HG03135 (cell line): ENCODE results near the gene LRRC10B.
"Not testable (repeated sequence)": the region's sequence is repeated elsewhere in the genome, so short reads cannot be mapped to it uniquely, and the experiment has no call there.

Source experiments
- ATAC-seq: cut with Tn5 transposase; IDR thresholded peaks from one replicate; pipeline ENCODE4 v1.9.1; 2021; ENCODE audit warnings: mild to moderate bottlenecking, moderate library complexity; ENCODE audit not compliant: unreplicated experiment

LRRC10B gene

GRCh38 chr11:61507962-61508861 is at the start of gene LRRC10B:
Gene LRRC10B (plus strand): TSS chr11:61508749. CDS start chr11:61508999, 250 bp downstream.
- no peak for ATAC-seq

DNA sequence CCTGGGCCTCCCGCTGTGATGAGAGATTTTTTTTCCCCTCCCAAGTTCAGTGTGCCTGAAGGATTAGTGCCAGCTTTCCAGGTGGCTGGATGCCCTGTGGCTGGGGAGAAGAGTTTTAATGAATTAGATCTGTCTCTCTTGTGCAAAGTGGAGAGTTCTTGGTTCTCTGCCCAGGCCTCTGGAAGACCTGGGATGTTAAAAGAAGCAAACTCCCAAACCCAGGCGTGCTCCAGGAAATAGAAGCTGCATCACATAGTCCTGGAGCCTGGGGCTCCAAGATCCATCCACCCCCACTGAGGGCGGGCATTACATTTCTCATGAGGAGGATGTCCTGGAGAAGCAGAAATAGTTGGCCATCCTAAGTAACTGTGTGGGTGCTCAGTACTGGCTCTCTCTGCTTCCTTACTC is 48.1 kb upstream of the LRRC10B start:
- no peak for ATAC-seq

DNA sequence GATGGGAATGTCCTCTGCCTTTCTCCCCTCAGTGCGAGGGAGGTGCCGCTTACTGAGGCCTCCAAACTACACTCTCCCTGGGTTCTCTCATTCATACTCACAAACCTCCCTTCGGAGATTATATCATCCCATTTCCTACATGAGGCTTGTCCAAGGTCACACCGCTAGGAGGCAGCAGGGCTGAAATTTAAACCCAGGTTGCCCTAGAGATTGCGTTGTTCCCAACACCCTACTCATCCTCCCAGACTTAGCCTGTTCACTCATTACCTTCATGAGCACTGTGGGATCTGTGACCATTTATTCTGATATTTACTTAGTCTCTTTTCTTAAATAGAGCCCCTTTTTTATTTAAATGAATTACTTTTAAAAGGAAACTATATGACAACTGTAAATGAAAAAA is 47.6 kb upstream of the LRRC10B start:
- no peak for ATAC-seq

DNA sequence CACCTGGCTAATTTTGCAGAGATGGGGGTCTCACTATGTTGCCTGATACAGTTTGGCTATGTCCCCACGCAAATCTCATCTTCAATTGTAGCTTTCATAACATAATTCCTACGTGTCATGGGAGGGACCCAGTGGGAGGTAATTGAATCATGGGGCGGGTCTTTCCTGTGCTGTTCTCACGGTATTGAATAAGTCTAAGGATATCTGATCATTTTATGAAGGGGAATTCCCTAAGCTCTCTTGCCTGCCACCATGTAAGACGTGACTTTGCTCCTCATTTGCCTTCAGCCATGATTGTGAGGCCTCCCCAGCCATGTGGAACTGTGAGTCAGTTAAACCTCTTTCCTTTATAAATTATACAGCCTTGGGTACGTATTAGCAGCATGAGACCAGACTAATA is 40.9 kb upstream of the LRRC10B start:
- ATAC-seq, result not testable (repeated sequence)

DNA sequence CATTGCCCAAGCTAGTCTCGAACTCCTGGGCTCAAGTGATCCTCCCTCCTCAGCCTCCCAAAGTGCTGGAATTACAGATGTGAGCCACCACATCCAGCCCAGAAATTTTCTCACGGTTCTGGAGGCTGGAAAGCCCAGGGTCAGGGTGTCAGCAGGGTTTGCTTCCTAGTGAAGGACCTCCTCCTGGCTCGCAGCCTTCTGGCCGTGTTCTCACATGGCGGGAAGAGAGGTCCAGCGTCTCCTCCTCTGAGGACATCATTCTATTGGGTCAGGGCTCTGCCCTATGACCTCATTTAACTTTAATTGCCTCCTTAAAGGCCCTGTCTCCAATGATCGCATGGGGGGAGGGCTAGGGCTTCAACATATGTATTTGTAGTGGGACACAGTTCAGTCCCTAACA is 40.5 kb upstream of the LRRC10B start:
- no peak for ATAC-seq

DNA sequence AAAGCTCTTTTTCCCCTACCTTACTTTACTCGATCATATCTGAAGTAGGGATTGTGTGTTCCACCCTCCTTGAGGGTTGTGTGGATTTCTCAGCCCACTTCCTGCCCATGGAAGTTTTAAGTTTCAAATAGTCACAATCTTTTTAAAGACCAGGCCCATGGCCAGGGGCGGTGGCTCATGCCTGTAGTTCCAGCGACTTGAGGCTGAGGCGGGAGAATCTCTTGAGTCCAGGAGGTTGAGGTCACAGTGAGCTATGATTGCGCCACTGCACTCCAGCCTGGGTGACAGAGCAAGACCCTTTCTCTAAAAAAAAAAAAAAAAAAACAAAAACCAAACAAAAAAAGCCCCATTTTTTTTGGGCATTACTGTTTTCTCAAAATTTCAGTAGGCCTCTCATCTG is 36.3 kb upstream of the LRRC10B start:
- ATAC-seq, result no peak

DNA sequence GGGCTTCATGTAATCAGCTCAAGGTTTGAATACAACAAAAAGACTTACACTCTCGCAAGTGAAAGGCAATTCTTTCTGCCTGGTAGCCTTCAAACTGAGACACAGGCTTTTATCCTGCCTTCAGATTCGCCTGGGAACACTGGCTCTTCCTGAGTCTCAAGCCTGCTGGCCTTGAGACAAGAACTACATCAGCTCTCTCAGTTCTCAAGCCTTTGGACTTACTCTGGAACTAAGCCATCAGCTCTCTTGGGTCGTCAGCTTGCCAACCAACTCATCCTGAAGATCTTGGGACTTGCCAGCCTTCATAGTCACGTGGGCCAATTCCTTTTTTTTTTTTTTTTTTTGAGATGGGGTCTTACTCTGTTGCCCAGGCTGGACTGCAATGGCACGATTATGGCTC is 35.7 kb upstream of the LRRC10B start:
- no peak for ATAC-seq

DNA sequence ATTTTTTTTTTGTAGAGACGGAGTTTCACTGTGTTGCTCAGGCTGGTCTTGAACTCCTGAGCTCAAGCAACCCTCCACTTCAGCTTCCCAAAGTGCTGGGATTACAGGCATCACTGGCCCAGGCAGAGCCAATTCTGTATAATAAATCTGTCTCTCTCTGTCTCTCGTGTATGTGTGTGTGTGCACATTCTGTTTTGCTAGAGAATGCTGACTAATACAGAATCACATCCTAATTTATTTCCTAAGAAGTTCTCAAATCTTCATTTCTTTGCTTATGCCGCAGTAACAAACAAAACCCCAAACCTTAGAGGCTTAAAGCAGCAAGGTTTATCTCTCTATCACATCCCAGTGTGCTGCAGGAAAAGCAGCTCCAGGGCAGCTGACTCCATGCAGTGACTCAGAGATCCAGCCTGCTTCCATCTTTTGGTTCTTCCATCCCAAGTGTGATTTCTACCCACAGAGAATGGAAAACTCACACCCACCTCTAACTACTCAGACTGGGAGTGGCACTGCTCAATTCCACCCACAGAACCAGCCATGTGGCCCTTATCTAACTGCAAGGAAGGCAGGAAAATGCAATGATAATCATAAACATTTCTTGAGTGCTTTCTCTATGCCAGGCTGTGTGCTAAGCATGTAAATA is 35.1 kb upstream of the LRRC10B start:
- ATAC-seq, result no peak

GRCh38 chr11:61474013-61474643 is 34.4 kb upstream of the LRRC10B start:
- ATAC-seq, result no peak

- ATAC-seq, result no peak
Observed at GRCh38 chr11:61475433-61475832, 33.1 kb upstream of the LRRC10B start.

DNA sequence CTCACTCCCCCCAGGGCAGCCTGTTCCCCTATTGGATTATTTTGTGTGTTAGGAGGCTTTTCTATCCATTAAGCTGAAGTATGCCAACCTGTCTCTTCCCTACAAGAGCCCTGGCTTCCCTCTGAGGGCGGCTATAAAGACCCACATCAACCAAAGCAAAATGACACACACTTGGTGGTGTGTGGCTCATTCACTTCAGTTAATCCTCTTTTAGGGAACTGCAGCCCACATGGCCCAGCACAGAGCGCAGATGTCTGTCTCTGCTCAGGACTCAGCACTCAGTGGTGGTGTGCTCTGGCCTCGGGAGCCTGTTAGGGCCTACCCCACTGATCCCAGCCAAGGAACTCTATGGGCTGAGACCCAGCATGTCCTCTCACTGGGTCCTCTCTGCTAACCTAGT is 32.2 kb upstream of the LRRC10B start:
- ATAC-seq, result no peak

- no peak for ATAC-seq
Observed at GRCh38 chr11:61477126-61477525, 31.4 kb upstream of the LRRC10B start.

GRCh38 chr11:61477727-61478148 is 30.8 kb upstream of the LRRC10B start:
- ATAC-seq, result no peak

DNA sequence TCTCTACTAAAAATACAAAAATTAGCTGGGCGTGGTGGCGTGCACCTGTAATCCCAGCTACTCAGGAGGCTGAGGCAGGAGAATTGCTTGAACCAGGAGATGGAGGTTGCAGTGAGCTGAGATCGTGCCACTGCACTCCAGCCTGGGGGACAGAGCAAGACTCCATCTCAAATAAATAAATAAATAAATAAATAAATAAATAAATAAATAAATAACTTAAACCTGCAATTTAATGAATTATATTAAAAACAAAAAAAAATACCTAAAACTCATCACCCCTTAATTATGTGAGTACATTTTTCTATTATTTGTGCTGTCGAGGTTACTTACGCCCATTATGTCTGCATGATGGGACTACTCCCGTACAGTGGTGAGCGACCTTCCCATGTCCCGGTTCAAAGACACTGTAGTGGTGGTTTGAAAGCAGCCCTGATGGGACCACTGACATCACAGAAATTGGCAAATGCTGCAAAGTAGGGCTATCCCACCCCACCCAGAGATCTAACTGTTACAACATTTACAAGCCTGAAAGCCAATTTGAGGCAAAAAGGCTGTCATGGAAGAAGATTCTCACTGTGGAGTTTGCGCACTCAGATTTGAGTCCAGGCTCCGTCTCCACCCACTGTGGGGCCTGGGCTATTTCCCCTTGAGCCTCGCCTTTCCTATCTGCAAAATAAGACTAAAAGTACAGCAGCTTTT is 29.0 kb upstream of the LRRC10B start:
- not testable (repeated sequence) for ATAC-seq

- ATAC-seq, result no peak
Observed at GRCh38 chr11:61480261-61480993, 28.1 kb upstream of the LRRC10B start.

GRCh38 chr11:61480994-61481335 is 27.6 kb upstream of the LRRC10B start:
- no peak for ATAC-seq

DNA sequence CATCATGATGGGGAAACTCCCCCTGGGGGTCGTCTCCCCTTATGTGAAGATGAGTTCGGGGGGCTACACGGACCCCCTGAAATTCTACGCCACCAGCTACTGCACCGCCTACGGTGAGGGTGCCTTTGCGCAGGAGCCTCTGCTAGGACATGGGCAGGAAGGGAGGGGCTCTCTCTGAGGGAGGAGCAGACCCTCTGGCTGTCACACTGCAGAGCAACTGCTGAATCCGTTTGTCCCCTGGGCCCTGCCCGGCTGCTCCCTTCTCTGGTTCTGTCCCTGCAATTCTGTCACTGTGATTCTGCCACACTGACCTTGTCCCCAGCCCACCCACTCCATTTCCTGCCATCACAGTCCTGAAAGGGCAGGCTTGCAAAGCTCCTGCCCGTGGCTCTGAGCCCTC is 26.7 kb upstream of the LRRC10B start:
- no peak for ATAC-seq

- ATAC-seq, result no peak
Observed at GRCh38 chr11:61482513-61482912, 26.0 kb upstream of the LRRC10B start.

DNA sequence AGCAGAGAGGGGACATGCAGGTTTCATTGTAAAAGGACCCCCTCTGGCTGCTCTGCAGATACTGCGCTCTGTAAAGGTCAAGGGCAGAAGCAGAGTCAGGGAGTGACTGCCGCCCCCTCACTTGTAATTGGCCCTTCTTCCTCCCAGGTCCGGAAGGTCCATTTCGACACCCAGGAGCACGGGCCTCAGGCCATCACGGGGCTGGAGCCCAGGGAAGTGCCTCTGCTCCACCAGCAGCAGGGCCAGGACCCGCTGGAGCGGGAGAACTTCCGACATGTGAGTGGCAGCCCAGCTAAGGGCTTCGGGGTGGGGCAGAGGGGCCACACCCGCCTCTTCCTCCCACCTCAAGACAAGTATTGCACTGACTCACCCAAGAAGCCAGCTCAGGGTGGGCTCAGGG is 24.0 kb upstream of the LRRC10B start:
- no peak for ATAC-seq

GRCh38 chr11:61485080-61485479 is 23.5 kb upstream of the LRRC10B start:
- no peak for ATAC-seq
